ENCODE results near the gene WASF2. TPM values are rescaled to one million over a fixed set of nuclear protein-coding genes. Genes with fewer than 3 reads are reported as not detected.
"Not testable (repeated sequence)": the region's sequence is repeated elsewhere in the genome, so short reads cannot be mapped to it uniquely, and the experiment has no call there.

The WASF2 gene
- total and polyA plus RNA-seq, 9 donors, result 22.4 to 99.8 (median 72.4) TPM

DNA sequence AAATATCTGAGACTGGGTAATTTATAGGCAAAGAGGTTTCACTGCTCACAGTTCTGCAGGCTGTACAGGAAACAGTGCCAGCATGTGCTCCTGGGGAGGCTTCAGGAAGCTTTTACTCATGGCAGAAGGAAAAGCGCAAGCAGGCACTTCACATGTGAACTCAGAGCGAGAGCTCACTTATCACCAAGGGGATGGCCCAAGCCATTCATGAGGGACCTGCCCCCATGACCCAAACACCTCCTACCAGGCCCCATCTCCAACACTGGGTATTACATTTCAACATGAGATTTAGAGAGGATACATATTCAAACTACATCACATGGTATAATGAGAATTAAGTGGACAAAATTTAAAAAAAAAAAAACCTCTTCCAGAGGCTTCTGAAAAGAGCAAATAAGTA is 13.7 kb downstream of the WASF2 start:
- H3K4me1 ChIP-seq (ENCODE audit: control insufficient read depth, insufficient read depth, low read length), result peaks cover 2% of the 10 kb centered on the region
- H3K27ac ChIP-seq (ENCODE audit: low read length), result no peak overlapping the region

DNA sequence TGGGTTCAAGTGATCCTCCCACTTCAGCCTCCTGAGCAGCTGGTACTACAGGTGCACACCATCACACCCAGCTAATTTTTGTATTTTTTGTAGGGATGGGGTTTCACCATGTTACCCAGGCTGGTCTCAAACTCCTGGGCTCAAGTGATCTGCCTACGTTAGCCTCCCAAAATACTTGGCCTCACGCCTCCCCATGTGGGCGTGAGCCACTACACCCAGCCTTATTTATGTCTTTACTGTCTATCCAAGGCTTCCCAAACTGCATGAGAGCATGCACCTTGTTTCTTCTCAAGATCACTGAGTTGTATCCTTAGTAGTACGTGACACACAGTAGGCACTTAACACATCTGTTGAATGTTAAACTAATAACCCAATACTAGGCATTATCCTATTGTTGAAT is 14.2 kb downstream of the WASF2 start:
- WGBS (ENCODE audit: insufficient coverage), result 69% methylated on average over 3 of the region's 4 CpGs
- no peak overlapping the region for H3K27ac ChIP-seq (ENCODE audit: low read length)
- no peaks in the 10 kb centered on the region for H3K27me3 ChIP-seq (ENCODE audit: control insufficient read depth, insufficient read depth, low read length)
- H3K4me3 ChIP-seq (ENCODE audit: low read length), result no peak overlapping the region
- peaks cover 2% of the 10 kb centered on the region for H3K4me1 ChIP-seq (ENCODE audit: control insufficient read depth, insufficient read depth, low read length)
- H3K36me3 ChIP-seq (ENCODE audit: control insufficient read depth, insufficient read depth, low read length), result no peaks in the 10 kb centered on the region
- no peaks in the 10 kb centered on the region for H3K9me3 ChIP-seq (replicated peaks; ENCODE audit: control insufficient read depth, low read depth, low read length)
- no peak for DNase-seq

More for the DNA sequence above, 13.7 kb downstream of the WASF2 start:
- Histone ChIP-seq H3K4me3 (ENCODE audit: low read length) (no peak overlapping the region), H3K9me3 (replicated peaks; ENCODE audit: control insufficient read depth, low read depth, low read length) (no peaks in the 10 kb centered on the region), H3K27me3 (ENCODE audit: control insufficient read depth, insufficient read depth, low read length) (no peaks in the 10 kb centered on the region), H3K36me3 (ENCODE audit: control insufficient read depth, insufficient read depth, low read length) (no peaks in the 10 kb centered on the region)
- no peak for DNase-seq
- no CpG with 5 or more reads among the region's 2 CpGs for WGBS (ENCODE audit: insufficient coverage)

DNA sequence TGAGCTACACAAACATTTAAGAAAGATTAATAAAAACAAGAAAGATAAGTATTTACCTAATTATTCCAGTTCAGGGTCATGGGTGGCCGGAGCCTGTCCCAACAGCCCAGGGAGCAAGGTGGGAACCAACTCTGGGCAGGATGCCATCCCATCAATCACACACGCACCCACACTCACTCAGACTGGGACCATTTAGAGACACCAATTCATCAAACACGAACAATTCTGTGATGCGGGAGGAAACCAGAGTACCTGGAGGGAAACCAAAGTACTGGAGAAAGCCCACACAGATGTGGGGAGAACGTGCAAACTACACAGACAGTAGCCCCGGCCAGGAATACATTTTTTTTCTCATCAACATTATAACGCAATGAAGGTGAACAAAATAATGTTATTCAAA is 16.2 kb downstream of the WASF2 start:
- DNase-seq, result peak; percentile 20
- Histone ChIP-seq H3K27me3 (ENCODE audit: control insufficient read depth, insufficient read depth, low read length) (no peaks in the 10 kb centered on the region), H3K36me3 (ENCODE audit: control insufficient read depth, insufficient read depth, low read length) (no peaks in the 10 kb centered on the region), H3K4me1 (ENCODE audit: control insufficient read depth, insufficient read depth, low read length) (peaks cover 2% of the 10 kb centered on the region), H3K27ac (ENCODE audit: low read length) (no peak overlapping the region), H3K9me3 (replicated peaks; ENCODE audit: control insufficient read depth, low read depth, low read length) (no peaks in the 10 kb centered on the region), H3K4me3 (ENCODE audit: low read length) (no peak overlapping the region)
- 50% methylated on average over 3 of the region's 7 CpGs for WGBS (ENCODE audit: insufficient coverage)

DNA sequence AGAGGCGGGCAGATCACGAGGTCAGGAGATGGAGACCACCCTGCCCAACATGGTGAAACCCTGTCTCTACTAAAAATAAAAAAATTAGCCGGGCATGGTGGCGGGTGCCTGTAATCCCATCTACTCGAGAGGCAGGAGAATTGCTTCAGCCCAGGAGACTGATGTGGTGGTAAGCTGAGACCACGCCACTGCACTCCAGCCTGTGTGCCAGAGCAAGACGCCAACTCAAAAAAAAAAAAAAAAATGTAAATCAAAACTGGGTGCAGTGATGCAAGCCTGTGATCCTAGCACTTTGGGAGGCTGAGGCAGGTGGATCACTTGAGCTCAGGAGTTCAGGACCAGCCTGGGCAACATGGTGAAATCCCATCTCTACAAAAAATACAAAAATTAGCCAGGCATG is 17.9 kb downstream of the WASF2 start:
- H3K9me3 ChIP-seq (replicated peaks; ENCODE audit: control insufficient read depth, low read depth, low read length); H3K4me1 ChIP-seq (ENCODE audit: control insufficient read depth, insufficient read depth, low read length): not testable (repeated sequence)

DNA sequence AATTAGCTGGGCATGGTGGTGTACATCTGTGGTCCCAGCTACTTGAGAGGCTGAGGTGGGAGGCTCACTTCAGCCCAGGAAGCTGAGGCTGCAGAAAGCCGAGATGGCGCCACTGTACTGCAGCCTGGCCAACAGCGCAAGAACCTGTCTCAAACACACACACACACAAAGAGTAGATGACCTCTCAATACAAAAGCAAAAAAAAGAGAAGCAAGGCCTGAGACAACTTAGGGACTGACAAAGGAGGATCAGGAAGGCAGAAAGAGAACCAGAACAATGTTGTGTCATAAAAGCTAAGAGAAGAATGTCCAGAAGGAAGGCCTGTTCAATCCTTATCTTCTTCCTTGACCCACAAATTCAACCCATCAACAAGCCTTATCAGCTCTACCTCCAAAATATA is 18.5 kb downstream of the WASF2 start:
- no peak for DNase-seq
- no peaks in the 10 kb centered on the region for H3K27me3 ChIP-seq (ENCODE audit: control insufficient read depth, insufficient read depth, low read length)
- H3K27ac ChIP-seq (ENCODE audit: low read length), result no peak overlapping the region
- H3K4me1 ChIP-seq (ENCODE audit: control insufficient read depth, insufficient read depth, low read length), result peaks cover 2% of the 10 kb centered on the region
- no peak overlapping the region for H3K4me3 ChIP-seq (ENCODE audit: low read length)
- H3K36me3 ChIP-seq (ENCODE audit: control insufficient read depth, insufficient read depth, low read length), result peaks cover 2% of the 10 kb centered on the region
- no CpG with 5 or more reads among the region's 3 CpGs for WGBS (ENCODE audit: insufficient coverage)
- H3K9me3 ChIP-seq (replicated peaks; ENCODE audit: control insufficient read depth, low read depth, low read length), result no peaks in the 10 kb centered on the region

More for the DNA sequence above, 17.9 kb downstream of the WASF2 start:
- not testable (repeated sequence) for H3K4me3 ChIP-seq (ENCODE audit: low read length); H3K36me3 ChIP-seq (ENCODE audit: control insufficient read depth, insufficient read depth, low read length); H3K27ac ChIP-seq (ENCODE audit: low read length); DNase-seq; H3K27me3 ChIP-seq (ENCODE audit: control insufficient read depth, insufficient read depth, low read length)
- 82% methylated on average over 4 of the region's 7 CpGs for WGBS (ENCODE audit: insufficient coverage)

DNA sequence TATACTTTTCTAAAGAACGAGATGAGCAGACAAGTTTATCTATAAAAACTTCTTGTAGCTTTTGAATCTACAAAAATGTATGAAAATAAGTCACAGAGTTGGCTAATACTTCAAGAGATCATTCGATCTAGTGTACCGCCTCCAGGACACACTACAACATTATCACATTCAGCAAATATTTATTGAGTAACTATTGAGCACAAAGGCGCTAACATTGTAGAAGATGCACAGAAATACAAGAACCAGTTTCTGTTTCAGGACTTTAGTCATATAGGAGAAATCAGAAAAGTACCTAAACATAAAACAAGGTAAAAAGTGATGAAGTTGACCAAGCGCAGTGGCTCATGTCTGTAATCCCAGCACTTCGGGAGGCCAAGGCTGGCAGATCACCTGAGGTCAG is 20.6 kb downstream of the WASF2 start:
- Histone ChIP-seq H3K9me3 (replicated peaks; ENCODE audit: control insufficient read depth, low read depth, low read length) (no peaks in the 10 kb centered on the region), H3K27me3 (ENCODE audit: control insufficient read depth, insufficient read depth, low read length) (no peaks in the 10 kb centered on the region), H3K27ac (ENCODE audit: low read length) (no peak overlapping the region), H3K4me3 (ENCODE audit: low read length) (no peak overlapping the region), H3K4me1 (ENCODE audit: control insufficient read depth, insufficient read depth, low read length) (peaks cover 2% of the 10 kb centered on the region), H3K36me3 (ENCODE audit: control insufficient read depth, insufficient read depth, low read length) (peaks cover 5% of the 10 kb centered on the region)
- no CpG with 5 or more reads among the region's 6 CpGs for WGBS (ENCODE audit: insufficient coverage)
- no peak for DNase-seq

DNA sequence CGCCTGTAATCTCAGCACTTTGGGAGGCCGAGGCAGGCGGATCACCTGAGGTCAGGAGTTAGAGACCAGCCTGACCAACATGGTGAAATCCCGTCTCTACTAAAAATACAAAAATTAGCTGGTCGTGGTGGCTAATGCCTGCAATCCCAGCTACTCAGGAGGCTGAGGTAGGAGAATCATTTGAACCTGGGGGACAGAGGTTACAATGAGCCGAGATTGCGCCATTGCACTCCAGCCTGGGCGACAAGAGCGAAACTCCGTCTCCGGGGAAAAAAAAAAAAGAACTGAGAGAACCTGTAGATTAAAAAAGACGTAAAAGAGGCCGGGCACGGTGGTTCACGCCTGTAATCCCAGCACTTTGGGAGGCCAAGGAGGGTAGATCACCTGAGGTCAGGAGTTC is 21.6 kb downstream of the WASF2 start:
- not testable (repeated sequence) for H3K4me3 ChIP-seq (ENCODE audit: low read length); H3K27ac ChIP-seq (ENCODE audit: low read length); DNase-seq; H3K27me3 ChIP-seq (ENCODE audit: control insufficient read depth, insufficient read depth, low read length); H3K4me1 ChIP-seq (ENCODE audit: control insufficient read depth, insufficient read depth, low read length); H3K36me3 ChIP-seq (ENCODE audit: control insufficient read depth, insufficient read depth, low read length); H3K9me3 ChIP-seq (replicated peaks; ENCODE audit: control insufficient read depth, low read depth, low read length)
- WGBS (ENCODE audit: insufficient coverage), result 86% methylated on average over 10 of the region's 15 CpGs

DNA sequence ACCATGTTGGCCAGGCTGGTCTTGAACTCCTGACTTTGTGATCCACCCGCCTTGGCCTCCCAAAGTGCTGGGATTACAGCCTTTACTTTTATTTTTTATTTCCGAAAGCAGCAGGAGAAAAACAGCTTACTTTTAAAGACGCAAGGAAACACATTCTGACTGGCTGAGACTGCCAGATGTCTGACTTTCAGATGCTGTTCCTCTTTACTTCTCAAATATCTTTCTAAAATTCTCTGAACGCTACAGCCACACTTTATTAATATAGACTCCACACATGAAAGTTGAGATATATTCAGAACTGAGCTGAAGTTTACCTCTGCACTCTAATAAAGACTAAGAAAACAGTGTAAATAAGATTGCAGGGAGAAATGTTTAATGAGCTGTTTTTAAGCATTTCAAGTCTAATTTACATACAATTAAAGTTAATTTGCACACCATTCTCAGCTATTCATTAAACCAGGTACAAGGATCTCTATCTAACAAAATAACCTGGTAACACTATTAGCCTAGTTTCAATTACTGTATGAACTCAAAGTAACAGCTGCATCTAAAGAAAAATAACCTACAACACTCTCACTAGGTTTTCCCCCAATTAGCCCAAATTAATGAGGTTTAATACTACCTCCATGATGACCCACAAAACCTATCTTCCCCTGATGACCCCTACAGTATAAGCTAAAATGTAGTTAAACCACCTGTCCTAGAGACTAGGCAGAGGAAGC is 24.9 kb downstream of the WASF2 start:
- Histone ChIP-seq H3K9me3 (replicated peaks; ENCODE audit: control insufficient read depth, low read depth, low read length) (no peaks in the 10 kb centered on the region), H3K4me1 (ENCODE audit: control insufficient read depth, insufficient read depth, low read length) (no peaks in the 10 kb centered on the region), H3K4me3 (ENCODE audit: low read length) (no peak overlapping the region), H3K36me3 (ENCODE audit: control insufficient read depth, insufficient read depth, low read length) (peaks cover 5% of the 10 kb centered on the region), H3K27me3 (ENCODE audit: control insufficient read depth, insufficient read depth, low read length) (no peaks in the 10 kb centered on the region), H3K27ac (ENCODE audit: low read length) (no peak overlapping the region)
- 68% methylated on average over 3 of the region's 4 CpGs for WGBS (ENCODE audit: insufficient coverage)
- no peak for DNase-seq

DNA sequence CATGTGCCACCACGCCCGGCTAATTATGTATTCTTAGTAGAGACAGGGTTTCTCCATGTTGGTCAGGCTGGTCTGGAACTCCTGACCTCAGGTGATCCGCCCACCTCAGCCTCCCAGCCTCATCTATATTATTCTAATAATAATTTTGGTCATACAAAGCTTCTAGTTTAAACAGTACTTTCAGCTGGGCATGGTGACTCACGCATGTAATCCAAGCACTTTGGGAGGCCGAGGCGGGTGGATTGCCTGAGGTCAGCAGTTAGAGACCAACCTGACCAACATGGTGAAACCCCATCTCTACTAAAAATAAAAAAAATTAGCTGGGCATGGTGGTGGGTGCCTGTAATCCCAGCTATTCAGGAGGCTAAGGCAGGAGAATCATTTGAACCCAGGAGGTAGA is 26.1 kb downstream of the WASF2 start:
- not testable (repeated sequence) for H3K36me3 ChIP-seq (ENCODE audit: control insufficient read depth, insufficient read depth, low read length); H3K4me3 ChIP-seq (ENCODE audit: low read length); H3K27me3 ChIP-seq (ENCODE audit: control insufficient read depth, insufficient read depth, low read length); H3K4me1 ChIP-seq (ENCODE audit: control insufficient read depth, insufficient read depth, low read length); H3K27ac ChIP-seq (ENCODE audit: low read length); H3K9me3 ChIP-seq (replicated peaks; ENCODE audit: control insufficient read depth, low read depth, low read length); DNase-seq
- no CpG with 5 or more reads among the region's 6 CpGs for WGBS (ENCODE audit: insufficient coverage)

DNA sequence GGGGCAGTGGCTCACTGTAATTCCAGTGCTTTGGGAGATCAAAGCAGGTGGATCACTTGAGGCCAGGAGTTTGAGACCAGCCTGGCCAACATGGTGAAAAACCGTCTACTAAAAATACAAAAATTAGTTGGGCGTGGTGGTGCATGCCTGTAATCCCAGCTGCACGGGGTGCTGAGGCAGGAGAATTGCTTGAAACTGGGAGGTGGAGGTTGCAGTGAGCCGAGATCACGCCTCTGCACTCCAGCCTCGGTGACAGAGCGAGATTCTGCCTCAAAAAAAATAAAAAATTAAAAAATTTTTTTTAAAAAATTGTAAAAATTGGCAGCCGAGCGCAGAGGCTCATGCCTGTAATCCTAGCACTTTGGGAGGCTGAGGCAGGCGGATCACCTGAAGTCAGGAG is 31.4 kb downstream of the WASF2 start:
- H3K36me3 ChIP-seq (ENCODE audit: control insufficient read depth, insufficient read depth, low read length); H3K4me3 ChIP-seq (ENCODE audit: low read length); H3K9me3 ChIP-seq (replicated peaks; ENCODE audit: control insufficient read depth, low read depth, low read length); H3K4me1 ChIP-seq (ENCODE audit: control insufficient read depth, insufficient read depth, low read length); DNase-seq; H3K27ac ChIP-seq (ENCODE audit: low read length); H3K27me3 ChIP-seq (ENCODE audit: control insufficient read depth, insufficient read depth, low read length): not testable (repeated sequence)
- WGBS (ENCODE audit: insufficient coverage), result 79% methylated on average over 2 of the region's 10 CpGs

Data from muscle of leg (tissue), 11 donors.